Measurements from ENCODE around the gene CDC16. TPM values are rescaled to one million over a fixed set of nuclear protein-coding genes. Genes with fewer than 3 reads are reported as not detected.

Gene CDC16
- total and polyA plus RNA-seq, 2 of the 13 experiments (the other 11 are each of a cell fraction or from before 2014, with no cell fraction given): 24.2 to 60.9 TPM

- FAIRE-seq (no peak), DNase-seq (ENCODE audit: low spot score) (no peak), ATAC-seq (no peak)
- intact Hi-C loops (cut with micrococcal nuclease; ENCODE audit: unreplicated experiment): no loop called here
- Histone ChIP-seq H3K9me3 (ENCODE audit: low read length) (no peaks in the 10 kb centered on the region), H3K27ac (ENCODE audit: extremely low read length, insufficient read depth, low read length) (no peak overlapping the region), H3K4me2 (ENCODE audit: low read depth, low read length) (no peak overlapping the region), H3K79me2 (ENCODE audit: insufficient read depth, low read length) (peaks cover 8% of the 10 kb centered on the region), H4K20me1 (ENCODE audit: insufficient read depth, low read length) (no peaks in the 10 kb centered on the region), H2AFZ (ENCODE audit: low read length) (no peak overlapping the region), H3K4me3 (replicated peaks in 1 of 3; ENCODE audit: insufficient read depth in 1 of 3, low read depth in 2 of 3, low read length in 3 of 3) (no peak overlapping the region), H3K4me1 (ENCODE audit: insufficient read depth, low read length) (no peaks in the 10 kb centered on the region), H3K36me3 (replicated peaks in 1 of 2; ENCODE audit: control insufficient read depth in 1 of 2, insufficient read depth in 2 of 2, low read length in 2 of 2) (peaks cover 19 to 53% of the 10 kb centered on the region in 2 experiments; a peak in 4 of 5 replicates), H3K9ac (ENCODE audit: insufficient read depth, low read depth, low read length) (no peak overlapping the region), H3K27me3 (ENCODE audit: control insufficient read depth in 1 of 2, insufficient read depth in 2 of 2, low read length in 2 of 2) (no peaks in the 10 kb centered on the region)
- WGBS (ENCODE audit: low lambda C conversion rate): 88% methylated on average over 12 of the region's 12 CpGs
- TF ChIP-seq STAT6 (CRISPR knock-in tag; IDR thresholded peaks at IDR 0.05; ENCODE audit: borderline replicate concordance) (no peak), NFE2L1 (CRISPR knock-in tag; IDR thresholded peaks at IDR 0.05; ENCODE audit: borderline replicate concordance) (no peak), CENPT (CRISPR knock-in tag; IDR thresholded peaks at IDR 0.05; ENCODE audit: low read depth) (no peak), ARID2 (CRISPR knock-in tag; IDR thresholded peaks at IDR 0.05; ENCODE audit: borderline replicate concordance) (no peak), JUN (CRISPR knock-in tag; IDR thresholded peaks at IDR 0.05) (no peak), KMT2A (CRISPR knock-in tag; IDR thresholded peaks at IDR 0.05) (no peak), ZNF790 (CRISPR knock-in tag; IDR thresholded peaks at IDR 0.05; ENCODE audit: borderline replicate concordance) (no peak), SYNCRIP (IDR thresholded peaks at IDR 0.05; ENCODE audit: insufficient read depth, low read depth, low read length) (no peak), ZBTB1 (CRISPR knock-in tag; IDR thresholded peaks at IDR 0.05; ENCODE audit: borderline replicate concordance) (no peak), ZNF563 (CRISPR knock-in tag; IDR thresholded peaks at IDR 0.05) (no peak), ZNF501 (CRISPR knock-in tag; IDR thresholded peaks at IDR 0.05) (no peak), RBAK (CRISPR knock-in tag; IDR thresholded peaks at IDR 0.05) (no peak)
- TF ChIP-seq, protein P1, sequence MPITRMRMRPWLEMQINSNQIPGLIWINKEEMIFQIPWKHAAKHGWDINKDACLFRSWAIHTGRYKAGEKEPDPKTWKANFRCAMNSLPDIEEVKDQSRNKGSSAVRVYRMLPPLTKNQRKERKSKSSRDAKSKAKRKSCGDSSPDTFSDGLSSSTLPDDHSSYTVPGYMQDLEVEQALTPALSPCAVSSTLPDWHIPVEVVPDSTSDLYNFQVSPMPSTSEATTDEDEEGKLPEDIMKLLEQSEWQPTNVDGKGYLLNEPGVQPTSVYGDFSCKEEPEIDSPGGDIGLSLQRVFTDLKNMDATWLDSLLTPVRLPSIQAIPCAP (CRISPR knock-in tag; IDR thresholded peaks at IDR 0.05; ENCODE audit: low read depth): no peak
- TF ChIP-seq, protein P2, sequence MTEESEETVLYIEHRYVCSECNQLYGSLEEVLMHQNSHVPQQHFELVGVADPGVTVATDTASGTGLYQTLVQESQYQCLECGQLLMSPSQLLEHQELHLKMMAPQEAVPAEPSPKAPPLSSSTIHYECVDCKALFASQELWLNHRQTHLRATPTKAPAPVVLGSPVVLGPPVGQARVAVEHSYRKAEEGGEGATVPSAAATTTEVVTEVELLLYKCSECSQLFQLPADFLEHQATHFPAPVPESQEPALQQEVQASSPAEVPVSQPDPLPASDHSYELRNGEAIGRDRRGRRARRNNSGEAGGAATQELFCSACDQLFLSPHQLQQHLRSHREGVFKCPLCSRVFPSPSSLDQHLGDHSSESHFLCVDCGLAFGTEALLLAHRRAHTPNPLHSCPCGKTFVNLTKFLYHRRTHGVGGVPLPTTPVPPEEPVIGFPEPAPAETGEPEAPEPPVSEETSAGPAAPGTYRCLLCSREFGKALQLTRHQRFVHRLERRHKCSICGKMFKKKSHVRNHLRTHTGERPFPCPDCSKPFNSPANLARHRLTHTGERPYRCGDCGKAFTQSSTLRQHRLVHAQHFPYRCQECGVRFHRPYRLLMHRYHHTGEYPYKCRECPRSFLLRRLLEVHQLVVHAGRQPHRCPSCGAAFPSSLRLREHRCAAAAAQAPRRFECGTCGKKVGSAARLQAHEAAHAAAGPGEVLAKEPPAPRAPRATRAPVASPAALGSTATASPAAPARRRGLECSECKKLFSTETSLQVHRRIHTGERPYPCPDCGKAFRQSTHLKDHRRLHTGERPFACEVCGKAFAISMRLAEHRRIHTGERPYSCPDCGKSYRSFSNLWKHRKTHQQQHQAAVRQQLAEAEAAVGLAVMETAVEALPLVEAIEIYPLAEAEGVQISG (CRISPR knock-in tag; IDR thresholded peaks at IDR 0.05): no peak
- in situ Hi-C loops (cut with HindIII; ENCODE audit: extremely low pct_ligation_motif_present, low pct_unique_long_range_greater_than_20kb): no loop called here
- ChIA-PET CTCF (ENCODE audit: low intra/inter-chr PET ratio, low total read pairs) (no interaction called here), POLR2A (no interaction called here)
- no TSS peak for BruUV-seq (replicated peaks)
Observed at GRCh38 chr13:114298866-114299265, 64.2 kb downstream of the CDC16 start.
